ENCODE measurements around the gene MAP4K5. TPM values are rescaled to one million over a fixed set of nuclear protein-coding genes. Genes with fewer than 3 reads are reported as not detected.

MAP4K5 gene
- total RNA-seq (2014; rRNA removed; shearing (Covaris generic)) = 166 and 194 TPM in 2 replicates
- 98.0 and 101 TPM in 2 replicates for polyA plus RNA-seq (2016; fragmentation: Nextera tagmentation; extraction: Ambion mirVana)

GRCh38 chr14:50532502-50533240 lies at the start of gene MAP4K5:
MAP4K5 (minus strand) TSS chr14:50532569; CDS start chr14:50532049, 520 bp downstream.
- Histone ChIP-seq H3K27me3 (replicated peaks; ENCODE audit: insufficient read depth) (no peaks in the 10 kb centered on the region), H3K27ac (peak within 1 kb of the TSS; percentile 86), H2AFZ (peak within 1 kb of the TSS; percentile 86), H3K9me3 (ENCODE audit: low read depth) (no peaks in the 10 kb centered on the region), H3K4me2 (ENCODE audit: unreplicated experiment) (peak within 1 kb of the TSS; percentile 97), H3K36me3 (ENCODE audit: low read depth) (no peaks in the 10 kb centered on the region), H3K9ac (peak within 1 kb of the TSS; percentile 97), H3F3A (ENCODE audit: insufficient read depth) (peaks cover 40% of the 10 kb centered on the region), H4K20me1 (ENCODE audit: insufficient read depth) (no peaks in the 10 kb centered on the region), H3K79me2 (ENCODE audit: insufficient read depth) (peaks cover 47% of the 10 kb centered on the region), H3K4me1 (ENCODE audit: insufficient read depth) (peaks cover 26% of the 10 kb centered on the region), H3K4me3 (peak within 1 kb of the TSS; percentile 94), H3K9me2 (ENCODE audit: insufficient read depth) (no peaks in the 10 kb centered on the region)
- in situ Hi-C loops (cut with MboI) = loop anchor here (10.0 to 25.0 kb wide), 2 partner anchors 208 to 670 kb away; partner anchors contain the start of gene NEMF
- DNase-seq = peak; percentile 98
- no peak for TF ChIP-seq EZH2 (IDR thresholded peaks at IDR 0.05; ENCODE audit: insufficient read depth, poor library complexity, severe bottlenecking)
- TF ChIP-seq EZH2phosphoT487 (IDR thresholded peaks at IDR 0.05; ENCODE audit: insufficient read depth, low read depth) = no peak
- WGBS, 2 experiments (ENCODE audit: low coverage in 1 of 2, low lambda C conversion rate in 2 of 2, missing lambda C conversion rate in 2 of 2) = 1 to 3% methylated on average over 39 to 50 of the region's 60 CpGs

- no peaks in the 10 kb centered on the region for H3K4me1 ChIP-seq (ENCODE audit: insufficient read depth)
- in situ Hi-C loops (cut with MboI) = no loop called here
- H3K4me2 ChIP-seq (ENCODE audit: unreplicated experiment) = no peak overlapping the region
- no peaks in the 10 kb centered on the region for H4K20me1 ChIP-seq (ENCODE audit: insufficient read depth)
- H3F3A ChIP-seq (ENCODE audit: insufficient read depth) = no peaks in the 10 kb centered on the region
- TF ChIP-seq EZH2phosphoT487 (IDR thresholded peaks at IDR 0.05; ENCODE audit: insufficient read depth, low read depth) (no peak), EZH2 (IDR thresholded peaks at IDR 0.05; ENCODE audit: insufficient read depth, poor library complexity, severe bottlenecking) (no peak)
- no peak for DNase-seq
- no peaks in the 10 kb centered on the region for H3K9me2 ChIP-seq (ENCODE audit: insufficient read depth)
- H3K27ac ChIP-seq = no peak overlapping the region
- no peak overlapping the region for H3K9ac ChIP-seq
- H3K4me3 ChIP-seq = no peak overlapping the region
- no peaks in the 10 kb centered on the region for H3K9me3 ChIP-seq (ENCODE audit: low read depth)
- no peaks in the 10 kb centered on the region for H3K36me3 ChIP-seq (ENCODE audit: low read depth)
- H3K79me2 ChIP-seq (ENCODE audit: insufficient read depth) = peaks cover 3% of the 10 kb centered on the region; the same call in 1 of the 2 replicates
- H2AFZ ChIP-seq = no peak overlapping the region
- H3K27me3 ChIP-seq (replicated peaks; ENCODE audit: insufficient read depth) = no peaks in the 10 kb centered on the region
These were observed 46.1 kb upstream of the MAP4K5 start for GRCh38 chr14:50578433-50578832.

DNA sequence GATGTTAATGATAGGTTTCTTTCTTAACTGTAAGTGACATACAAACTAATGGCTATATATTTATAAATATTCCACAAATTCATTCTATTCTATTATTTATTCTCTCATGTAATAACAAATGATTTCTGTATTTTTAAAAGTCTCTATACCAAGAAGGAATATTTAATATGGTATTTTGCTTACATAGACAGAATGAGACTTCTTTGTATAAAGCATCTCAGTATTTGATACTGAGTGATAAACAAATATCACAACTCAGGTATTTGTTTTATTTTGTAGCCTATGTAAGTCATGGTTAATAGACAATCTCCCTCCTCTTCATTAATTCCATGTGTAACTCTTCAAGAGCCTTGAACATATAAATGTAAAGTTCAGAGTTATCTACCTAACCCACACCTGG lies 45.6 kb upstream of the MAP4K5 start:
- H3K4me3 ChIP-seq = no peak overlapping the region
- H3K4me1 ChIP-seq (ENCODE audit: insufficient read depth) = no peaks in the 10 kb centered on the region
- in situ Hi-C loops (cut with MboI) = no loop called here

GRCh38 chr14:50575769-50576168 lies 43.4 kb upstream of the MAP4K5 start:
- Histone ChIP-seq H3F3A (ENCODE audit: insufficient read depth) (no peaks in the 10 kb centered on the region), H3K9ac (no peak overlapping the region), H3K27ac (no peak overlapping the region), H2AFZ (no peak overlapping the region), H3K79me2 (ENCODE audit: insufficient read depth) (peaks cover 8% of the 10 kb centered on the region), H3K9me3 (ENCODE audit: low read depth) (no peaks in the 10 kb centered on the region), H4K20me1 (ENCODE audit: insufficient read depth) (no peaks in the 10 kb centered on the region), H3K4me2 (ENCODE audit: unreplicated experiment) (no peak overlapping the region), H3K4me1 (ENCODE audit: insufficient read depth) (no peaks in the 10 kb centered on the region), H3K36me3 (ENCODE audit: low read depth) (no peaks in the 10 kb centered on the region; the same call in 1 of the 2 replicates), H3K27me3 (replicated peaks; ENCODE audit: insufficient read depth) (no peaks in the 10 kb centered on the region), H3K4me3 (no peak overlapping the region), H3K9me2 (ENCODE audit: insufficient read depth) (no peaks in the 10 kb centered on the region)
- in situ Hi-C loops (cut with MboI) = no loop called here
- TF ChIP-seq EZH2phosphoT487 (IDR thresholded peaks at IDR 0.05; ENCODE audit: insufficient read depth, low read depth) (no peak), EZH2 (IDR thresholded peaks at IDR 0.05; ENCODE audit: insufficient read depth, poor library complexity, severe bottlenecking) (no peak)
- DNase-seq = no peak

More for the DNA sequence above, 45.6 kb upstream of the MAP4K5 start:
- Histone ChIP-seq H3K4me2 (ENCODE audit: unreplicated experiment) (no peak overlapping the region), H3F3A (ENCODE audit: insufficient read depth) (no peaks in the 10 kb centered on the region), H3K36me3 (ENCODE audit: low read depth) (no peaks in the 10 kb centered on the region), H3K9me3 (ENCODE audit: low read depth) (no peaks in the 10 kb centered on the region), H3K9ac (no peak overlapping the region), H3K27me3 (replicated peaks; ENCODE audit: insufficient read depth) (no peaks in the 10 kb centered on the region), H2AFZ (no peak overlapping the region), H3K9me2 (ENCODE audit: insufficient read depth) (no peaks in the 10 kb centered on the region), H3K79me2 (ENCODE audit: insufficient read depth) (peaks cover 3% of the 10 kb centered on the region; the same call in 1 of the 2 replicates), H3K27ac (no peak overlapping the region), H4K20me1 (ENCODE audit: insufficient read depth) (no peaks in the 10 kb centered on the region)
- no peak for DNase-seq
- TF ChIP-seq EZH2 (IDR thresholded peaks at IDR 0.05; ENCODE audit: insufficient read depth, poor library complexity, severe bottlenecking) (no peak), EZH2phosphoT487 (IDR thresholded peaks at IDR 0.05; ENCODE audit: insufficient read depth, low read depth) (no peak)

All from GM23248 (cell line).